Transverse colon (tissue), 4 donors: ENCODE measurements around the gene RETREG3.

ENCODE experiments used
- CTCF ChIP-seq, 5 experiments: fragments of 200-600 bp in 3 of 5; fragments of 450-650 bp in 2 of 5; sonication (generic) in 3 of 5; IDR thresholded peaks; 1 replicate in 2 of 5; 2 replicates in 3 of 5; pipeline ENCODE4 v1.5.1; 2016 to 2017; ENCODE audit warnings: antibody characterized with exemption in 5 of 5, inconsistent platforms in 3 of 5, mild to moderate bottlenecking in 2 of 5, moderate library complexity in 1 of 5
- POLR2A ChIP-seq: fragments of 450-650 bp; IDR thresholded peaks from one replicate; pipeline ENCODE4 v1.6.1; 2016; ENCODE audit warnings: antibody characterized with exemption, mild to moderate bottlenecking, moderate library complexity
- POLR2AphosphoS5 ChIP-seq, 3 donors: sonication (generic); formaldehyde crosslinking; IDR thresholded peaks; one replicate each; pipeline ENCODE4 v1.6.1; 2016; ENCODE audit warnings: antibody characterized with exemption in 3 of 3

GRCh38 chr17:42581744-42582270 is 27.4 kb downstream of the RETREG3 start:
- no peak for TF ChIP-seq POLR2AphosphoS5 (IDR thresholded peaks at IDR 0.05)
- no peak for TF ChIP-seq CTCF (IDR thresholded peaks at IDR 0.05)
- TF ChIP-seq POLR2A: no peak
